ENCODE results near the gene TBC1D9.
"Not testable (repeated sequence)": the region's sequence is repeated elsewhere in the genome, so short reads cannot be mapped to it uniquely, and the experiment has no call there.

Gene TBC1D9

GRCh38 chr4:140756319-140757231, at the start of gene TBC1D9:
TBC1D9 (minus strand) TSS chr4:140756385; CDS start chr4:140756045, 340 bp downstream.
- DNase-seq = no peak

- DNase-seq = no peak
Observed at GRCh38 chr4:140805293-140805692, 49.1 kb upstream of the TBC1D9 start.

- no peak for DNase-seq
Observed at GRCh38 chr4:140802591-140802990, 46.4 kb upstream of the TBC1D9 start.

GRCh38 chr4:140800666-140801065, 44.5 kb upstream of the TBC1D9 start:
- no peak for DNase-seq

- no peak for DNase-seq
Observed at GRCh38 chr4:140799686-140800225, 43.6 kb upstream of the TBC1D9 start.

GRCh38 chr4:140793291-140793690, 37.1 kb upstream of the TBC1D9 start:
- DNase-seq = no peak

- no peak for DNase-seq
Observed at GRCh38 chr4:140790765-140791164, 34.6 kb upstream of the TBC1D9 start.

GRCh38 chr4:140790171-140790570, 34.0 kb upstream of the TBC1D9 start:
- DNase-seq = no peak

- DNase-seq = no peak
Observed at GRCh38 chr4:140789759-140790158, 33.6 kb upstream of the TBC1D9 start.

GRCh38 chr4:140782787-140783186, 26.6 kb upstream of the TBC1D9 start:
- DNase-seq = not testable (repeated sequence)

GRCh38 chr4:140781596-140781995, 25.4 kb upstream of the TBC1D9 start:
- DNase-seq = no peak

- DNase-seq = no peak
Observed at GRCh38 chr4:140777894-140778293, 21.7 kb upstream of the TBC1D9 start.

GRCh38 chr4:140777386-140777785, 21.2 kb upstream of the TBC1D9 start:
- DNase-seq = no peak

- no peak for DNase-seq
Observed at GRCh38 chr4:140776556-140776955, 20.4 kb upstream of the TBC1D9 start.

GRCh38 chr4:140774956-140775355, 18.8 kb upstream of the TBC1D9 start:
- no peak for DNase-seq

GRCh38 chr4:140774510-140774909, 18.3 kb upstream of the TBC1D9 start:
- DNase-seq = no peak

- DNase-seq = no peak
Observed at GRCh38 chr4:140769209-140769608, 13.0 kb upstream of the TBC1D9 start.

- no peak for DNase-seq
Observed at GRCh38 chr4:140764785-140765392, 8.7 kb upstream of the TBC1D9 start.

- no peak for DNase-seq
Observed at GRCh38 chr4:140762202-140762601, 6.0 kb upstream of the TBC1D9 start.

- DNase-seq = no peak
Observed at GRCh38 chr4:140757232-140757630, 1.0 kb upstream of the TBC1D9 start.

GRCh38 chr4:140755774-140756318, 339 bp downstream of the TBC1D9 start:
- DNase-seq = no peak

GRCh38 chr4:140754918-140755773, 1.0 kb downstream of the TBC1D9 start:
- DNase-seq = no peak

- no peak for DNase-seq
Observed at GRCh38 chr4:140753329-140753728, 2.9 kb downstream of the TBC1D9 start.
